Karpas-422 (cell line): ENCODE data around the gene DHFR. TPM values are rescaled to one million over a fixed set of nuclear protein-coding genes. Genes with fewer than 3 reads are reported as not detected.

Experiments
- small RNA-seq: library from RNA; depleted of rRNA; stranded (forward); fragments of <200 nt; gene quantifications from one replicate; pipeline ENCODE3, GENCODE V24; 2014
- total RNA-seq: library from RNA; depleted of rRNA; stranded (reverse); fragments of >200 nt; shearing (Covaris generic); gene quantifications from 2 replicates; pipeline ENCODE4 v1.2.3, GENCODE V29; 2014; ENCODE audit warnings: low replicate concordance; rRNA removed

Gene DHFR
- total RNA-seq, 1 experiment from 2014 or later = 76.1 TPM

Small RNAs within 50 kb of the gene (small RNA-seq; reads per million reads assigned to genes)
- not detected for gene DBIP2
- gene MTRNR2L2 = not detected

Other genes starting within 250 kb of the DHFR start
- 20.1 and 41.2 TPM in 2 replicates for gene ZFYVE16, start 246.9 kb downstream of the DHFR start, total RNA-seq
- 0.36 and 0.60 TPM in 2 replicates for gene FAM151B, start 166.9 kb downstream of the DHFR start, total RNA-seq
- gene ANKRD34B, start 84.7 kb downstream of the DHFR start, total RNA-seq = not detected in 2 replicates
- 11.1 and 24.6 TPM in 2 replicates for gene MSH3, start 331 bp downstream of the DHFR start, total RNA-seq